Endothelial cell of umbilical vein (primary cell): ENCODE results near the gene CNBD2.

ENCODE experiments used
- CTCF ChIP-seq, 2 donors: IDR thresholded peaks; 1 replicate in 1 of 2; 2 replicates in 1 of 2; pipeline ENCODE4 v1.5.1; 2011; ENCODE audit warnings: low read length in 2 of 2, mild to moderate bottlenecking in 2 of 2, moderate library complexity in 2 of 2, control low read depth in 1 of 2, inconsistent platforms in 1 of 2, low read depth in 1 of 2; ENCODE audit not compliant: insufficient read depth in 1 of 2; ENCODE audit errors: extremely low read depth in 1 of 2
- EZH2 ChIP-seq: IDR thresholded peaks from 2 replicates; pipeline ENCODE4 v1.6.1; 2012; ENCODE audit warnings: borderline replicate concordance, low read depth, mild to moderate bottlenecking, moderate library complexity, low read length, inconsistent platforms; ENCODE audit not compliant: severe bottlenecking
- GATA2 ChIP-seq: IDR thresholded peaks from 2 replicates; pipeline ENCODE4 v1.7.0; 2011; ENCODE audit warnings: low read depth, mild to moderate bottlenecking, moderate library complexity, mixed read lengths, low read length; ENCODE audit not compliant: insufficient read length, insufficient read depth
- JUN ChIP-seq: IDR thresholded peaks from 2 replicates; pipeline ENCODE4 v1.6.1; 2011; ENCODE audit warnings: borderline replicate concordance, low read depth; ENCODE audit not compliant: insufficient read length, insufficient read depth
- MAX ChIP-seq: IDR thresholded peaks from 2 replicates; pipeline ENCODE4 v1.6.1; 2011; ENCODE audit not compliant: insufficient read depth, insufficient read length
- POLR2A ChIP-seq: IDR thresholded peaks from 2 replicates; pipeline ENCODE4 v1.6.1; 2012; ENCODE audit warnings: low read depth, mild to moderate bottlenecking, control low read depth, low read length
- POLR2AphosphoS5 ChIP-seq: IDR thresholded peaks from 2 replicates; pipeline ENCODE4 v1.6.1; 2012; ENCODE audit warnings: low read depth, mild to moderate bottlenecking, control low read depth, low read length, moderate library complexity; ENCODE audit not compliant: insufficient read depth

- no peak for TF ChIP-seq CTCF (IDR thresholded peaks at IDR 0.05; ENCODE audit: extremely low read depth in 1 of 2, insufficient read depth in 1 of 2, low read depth in 1 of 2, low read length in 2 of 2)
- TF ChIP-seq POLR2A, result no peak
- no peak for TF ChIP-seq EZH2
- no peak for TF ChIP-seq GATA2
- TF ChIP-seq POLR2AphosphoS5, result no peak
- TF ChIP-seq MAX, result no peak
- TF ChIP-seq JUN, result no peak
These were observed 103.5 kb downstream of the CNBD2 start for GRCh38 chr20:36071848-36072247.
